Activated naive CD4-positive, alpha-beta T cell treated with anti-CD3 and anti-CD28 coated beads, Interleukin-2, amount 10 ng/mL, durations not matched to agents 7 days and 5 days (primary cell): ENCODE measurements around the gene AOC3.

Source experiments
- CTCF ChIA-PET: fragments of 350-600 bp; sonication (Branson Sonifier 250); formaldehyde crosslinking; loops from one replicate; lab custom pipeline; 2021; ENCODE audit warnings: antibody characterized with exemption; lab: Charles Lee
- DNase-seq: peaks from one replicate; pipeline ENCODE4 v3.0.0-alpha.2; 2020
- H3K27ac Mint-ChIP-seq: one replicate; pipeline ENCODE4 v1.8.0; 2021; ENCODE audit warnings: mild to moderate bottlenecking, moderate library complexity, mixed read lengths
- H3K27me3 Mint-ChIP-seq: one replicate; pipeline ENCODE4 v1.8.0; 2021; ENCODE audit warnings: mild to moderate bottlenecking, mixed read lengths
- H3K36me3 Mint-ChIP-seq: one replicate; pipeline ENCODE4 v1.8.0; 2021; ENCODE audit warnings: mixed read lengths
- H3K4me1 Mint-ChIP-seq: one replicate; pipeline ENCODE4 v1.8.0; 2021; ENCODE audit warnings: mixed read lengths
- H3K4me3 Mint-ChIP-seq: one replicate; pipeline ENCODE4 v1.8.0; 2021; ENCODE audit warnings: mild to moderate bottlenecking, moderate library complexity, mixed read lengths
- H3K9me3 Mint-ChIP-seq: one replicate; pipeline ENCODE4 v1.8.0; 2021; ENCODE audit warnings: mixed read lengths

AOC3 gene

GRCh38 chr17:42901535-42902229 lies 50.7 kb downstream of the AOC3 start:
- no peak for DNase-seq
- H3K36me3 Mint-ChIP-seq, result no peaks in the 10 kb centered on the region
- H3K4me1 Mint-ChIP-seq, result no peaks in the 10 kb centered on the region
- no peak overlapping the region for H3K27ac Mint-ChIP-seq
- no peak overlapping the region for H3K4me3 Mint-ChIP-seq
- no peaks in the 10 kb centered on the region for H3K9me3 Mint-ChIP-seq
- CTCF ChIA-PET, result no interaction called here
- H3K27me3 Mint-ChIP-seq, result peaks cover 20% of the 10 kb centered on the region

GRCh38 chr17:42904110-42904469 lies 53.1 kb downstream of the AOC3 start:
- H3K9me3 Mint-ChIP-seq, result no peaks in the 10 kb centered on the region
- no peak for DNase-seq
- no peaks in the 10 kb centered on the region for H3K36me3 Mint-ChIP-seq
- H3K4me1 Mint-ChIP-seq, result no peaks in the 10 kb centered on the region
- H3K4me3 Mint-ChIP-seq, result no peak overlapping the region
- no peak overlapping the region for H3K27ac Mint-ChIP-seq
- H3K27me3 Mint-ChIP-seq, result peaks cover 12% of the 10 kb centered on the region
- CTCF ChIA-PET, result no interaction called here

- no peak for DNase-seq
- Mint-ChIP-seq H3K27ac (no peak overlapping the region), H3K9me3 (no peaks in the 10 kb centered on the region), H3K27me3 (peaks cover 20% of the 10 kb centered on the region), H3K4me3 (no peak overlapping the region), H3K4me1 (no peaks in the 10 kb centered on the region), H3K36me3 (no peaks in the 10 kb centered on the region)
- CTCF ChIA-PET, result no interaction called here
These were observed 55.9 kb downstream of the AOC3 start for GRCh38 chr17:42906772-42907446.
